ENCODE results near the gene CCDC12.

The CCDC12 gene

DNA sequence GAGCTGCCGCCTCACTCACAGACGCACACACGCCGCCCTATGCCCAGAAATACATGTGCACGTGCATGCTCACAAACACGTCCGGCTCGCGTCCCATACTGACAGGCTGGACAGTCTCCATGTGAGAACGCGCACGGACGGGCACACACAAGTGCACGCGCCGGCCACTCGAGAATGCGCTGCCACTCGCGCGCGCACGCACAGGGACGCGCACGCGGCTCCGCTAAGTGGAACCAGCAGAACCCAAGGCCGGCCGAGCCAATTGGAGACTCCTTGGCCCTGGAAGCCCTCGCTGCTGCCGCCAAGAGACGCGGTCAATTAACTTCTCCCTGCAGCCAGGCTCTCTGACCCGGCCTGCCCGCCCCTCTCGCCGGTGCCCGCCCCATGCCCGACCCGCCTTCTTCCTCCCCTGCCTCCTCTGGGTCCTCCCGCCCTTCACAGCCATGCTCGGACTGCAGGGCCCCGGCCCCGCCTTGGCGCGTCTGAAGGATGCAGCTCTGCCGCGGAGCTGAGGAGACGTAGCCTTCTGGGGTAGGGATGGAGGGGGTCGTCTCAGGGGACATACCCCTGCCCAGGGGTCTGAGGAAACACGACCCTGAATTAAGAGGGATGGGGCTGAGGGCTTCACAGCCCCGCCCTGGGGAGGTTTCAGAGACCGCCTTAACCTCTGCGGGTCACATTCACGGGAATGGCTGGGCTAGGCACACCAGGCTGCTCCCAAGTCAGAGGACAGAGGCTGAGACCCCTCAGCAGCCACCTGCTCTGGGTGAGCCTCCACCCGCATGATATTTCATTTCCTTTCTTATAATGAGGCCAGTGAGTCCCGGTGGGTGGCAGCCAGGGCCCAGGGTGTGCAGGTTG lies 84.0 kb downstream of the CCDC12 start:
- no peak for DNase-seq (ENCODE audit: low spot score)

GRCh38 chr3:46891132-46891531 lies 85.4 kb downstream of the CCDC12 start:
- DNase-seq (ENCODE audit: low spot score), result no peak

DNA sequence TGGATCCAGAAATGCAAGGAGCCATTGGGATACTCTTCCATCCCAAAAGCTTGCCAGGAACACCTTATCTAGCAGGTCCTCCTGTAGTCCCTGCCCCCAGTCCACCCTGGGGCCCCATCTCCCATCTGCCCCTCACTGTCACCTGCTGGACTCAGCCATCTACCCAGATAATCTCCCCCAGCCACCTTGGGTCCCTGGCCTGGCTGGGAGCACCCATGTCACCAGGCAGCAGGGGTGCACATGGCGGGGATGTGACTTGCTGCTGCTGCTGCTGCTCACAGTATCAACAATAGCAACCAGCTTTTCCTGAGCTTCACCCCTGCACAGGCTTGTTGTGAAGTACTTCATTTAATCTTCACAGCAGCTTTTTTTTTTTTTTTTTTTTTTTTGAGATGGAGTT lies 86.4 kb downstream of the CCDC12 start:
- DNase-seq (ENCODE audit: low spot score), result no peak

DNA sequence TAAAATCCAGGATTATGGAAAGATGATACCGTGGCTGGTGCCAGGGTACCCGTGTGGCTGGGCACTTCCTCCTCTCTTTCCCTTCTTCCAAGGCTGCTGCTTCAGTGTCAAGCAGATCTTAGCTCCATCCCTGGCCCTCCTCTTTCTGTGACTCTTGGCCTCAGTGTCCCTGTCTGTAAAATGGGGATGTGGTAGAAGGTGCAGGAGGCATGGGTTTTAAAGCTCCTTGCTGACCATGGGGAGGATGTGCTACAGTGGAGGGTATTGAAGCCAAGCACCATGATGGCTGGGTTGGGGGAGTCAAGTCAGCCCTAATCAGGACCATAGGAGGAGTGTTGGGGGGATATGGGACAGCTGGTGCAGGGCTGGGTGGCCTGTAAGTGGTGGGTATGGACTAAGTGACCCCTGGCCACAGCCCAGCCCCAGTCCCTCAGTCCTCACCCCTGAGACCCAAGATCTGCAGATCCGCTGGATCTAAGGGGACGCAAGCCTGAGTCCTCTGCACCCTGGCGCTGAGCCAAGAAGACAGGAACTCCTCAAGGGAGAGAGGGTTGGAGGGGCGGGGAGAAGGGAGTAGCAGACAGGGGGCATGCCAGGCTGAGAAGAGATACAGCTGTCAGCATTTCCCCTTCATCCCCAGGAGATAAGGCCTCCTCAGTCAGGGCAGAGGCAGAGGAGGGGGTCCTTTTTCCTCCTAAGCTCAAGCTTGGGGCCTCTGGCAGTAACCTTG lies 87.0 kb downstream of the CCDC12 start:
- DNase-seq (ENCODE audit: low spot score), result no peak

- DNase-seq (ENCODE audit: low spot score), result no peak
Measured at GRCh38 chr3:46888705-46889104, 87.8 kb downstream of the CCDC12 start.

DNA sequence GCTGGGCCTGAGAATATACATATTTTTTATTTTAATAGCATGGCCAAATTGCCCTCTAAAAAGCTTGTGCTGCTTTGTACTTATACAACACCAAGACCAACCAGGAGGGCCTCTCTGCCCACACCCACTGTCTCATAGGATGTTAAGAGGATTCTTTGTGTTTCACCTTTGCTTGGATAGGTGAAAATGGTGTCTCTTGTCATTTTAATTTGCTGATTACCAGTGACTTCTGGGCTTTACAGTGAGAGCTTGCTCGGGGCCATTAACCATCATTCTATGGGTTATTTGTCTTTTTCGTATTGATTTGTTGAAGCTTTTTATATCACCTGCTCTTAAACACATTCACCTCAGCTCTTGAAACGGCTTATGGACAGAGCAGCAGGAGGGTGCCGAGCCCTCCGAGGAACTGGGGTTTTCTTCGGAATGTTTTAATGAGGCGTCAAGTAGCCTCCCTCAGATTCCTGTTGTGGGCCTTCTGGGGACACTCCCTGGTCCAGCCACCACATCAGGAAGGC lies 88.5 kb downstream of the CCDC12 start:
- no peak for DNase-seq (ENCODE audit: low spot score)

- no peak for DNase-seq (ENCODE audit: low spot score)
Measured at GRCh38 chr3:46885612-46886011, 90.9 kb downstream of the CCDC12 start.

- DNase-seq (ENCODE audit: low spot score), result no peak
Measured at GRCh38 chr3:46884929-46885328, 91.6 kb downstream of the CCDC12 start.

GRCh38 chr3:46884427-46884826 lies 92.1 kb downstream of the CCDC12 start:
- no peak for DNase-seq (ENCODE audit: low spot score)

- no peak for DNase-seq (ENCODE audit: low spot score)
Measured at GRCh38 chr3:46883830-46884185, 92.7 kb downstream of the CCDC12 start.

DNA sequence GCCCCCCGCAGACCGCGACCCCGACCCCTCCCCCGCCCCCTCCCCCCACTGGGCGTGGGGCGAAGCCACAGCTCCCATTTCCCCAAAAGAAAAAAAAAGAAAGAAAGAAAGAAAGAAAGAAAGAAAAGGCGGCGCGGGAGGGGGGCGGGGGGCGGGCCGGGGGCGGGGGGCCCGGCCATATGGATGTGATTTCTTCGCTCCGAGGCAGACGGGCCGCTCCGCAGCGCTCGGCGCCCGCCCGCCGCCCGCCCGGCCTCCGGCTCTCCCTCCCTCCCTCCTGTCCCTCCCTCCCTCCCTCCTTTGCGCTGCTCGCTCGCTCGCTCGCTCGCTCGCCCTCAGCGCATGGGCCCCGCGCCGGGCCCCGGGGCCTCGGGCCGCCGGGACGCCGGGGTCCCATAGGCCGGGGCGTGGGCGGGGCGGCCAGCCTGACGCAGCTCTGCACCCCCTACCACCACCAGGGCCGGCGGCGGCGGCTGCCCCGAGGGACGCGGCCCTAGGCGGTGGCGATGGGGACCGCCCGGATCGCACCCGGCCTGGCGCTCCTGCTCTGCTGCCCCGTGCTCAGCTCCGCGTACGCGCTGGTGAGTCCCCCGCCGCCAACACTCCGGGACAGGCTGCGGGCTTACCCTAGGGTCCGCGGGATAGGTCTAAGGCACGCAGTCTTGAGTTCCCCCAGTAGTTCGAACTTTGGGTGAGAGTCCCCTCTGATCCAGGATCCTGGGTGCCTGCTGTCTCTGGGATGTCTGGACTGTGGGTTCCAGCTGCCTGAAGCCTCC lies 93.3 kb downstream of the CCDC12 start:
- DNase-seq (ENCODE audit: low spot score), result no peak

DNA sequence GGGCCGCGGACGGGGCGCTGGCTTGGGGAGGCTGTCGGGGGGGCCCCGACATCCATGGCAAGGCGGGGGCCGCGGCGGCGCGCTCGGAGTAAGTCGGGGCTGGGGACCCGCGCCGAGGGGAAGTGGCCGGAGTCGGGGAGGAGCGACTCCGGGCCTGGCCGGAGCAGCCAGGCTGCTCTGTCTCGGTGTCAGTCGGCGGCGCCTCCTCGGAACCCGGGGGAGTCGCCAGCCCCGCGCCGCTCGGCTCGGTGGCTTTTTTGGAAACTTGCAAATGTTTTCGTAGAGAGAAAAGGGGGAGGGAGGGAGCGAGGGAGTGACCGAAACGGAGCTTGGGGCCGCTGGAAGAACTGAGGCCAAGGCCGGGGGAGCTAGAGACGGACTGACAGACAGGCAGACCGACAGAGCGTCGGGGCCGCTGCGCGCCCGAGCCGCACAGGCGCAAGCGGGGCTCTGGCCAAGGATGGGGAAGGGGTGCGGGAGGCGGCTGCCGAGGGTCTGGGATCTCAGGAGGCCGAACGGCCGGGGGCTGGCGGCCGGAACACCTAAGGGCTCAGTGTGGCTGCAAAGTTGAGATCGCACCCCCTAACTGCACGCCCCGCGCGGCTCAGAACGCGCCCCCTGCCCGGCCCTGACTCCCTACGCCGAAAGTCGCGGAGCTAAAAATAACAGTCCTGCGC lies 94.0 kb downstream of the CCDC12 start:
- no peak for DNase-seq (ENCODE audit: low spot score)

DNA sequence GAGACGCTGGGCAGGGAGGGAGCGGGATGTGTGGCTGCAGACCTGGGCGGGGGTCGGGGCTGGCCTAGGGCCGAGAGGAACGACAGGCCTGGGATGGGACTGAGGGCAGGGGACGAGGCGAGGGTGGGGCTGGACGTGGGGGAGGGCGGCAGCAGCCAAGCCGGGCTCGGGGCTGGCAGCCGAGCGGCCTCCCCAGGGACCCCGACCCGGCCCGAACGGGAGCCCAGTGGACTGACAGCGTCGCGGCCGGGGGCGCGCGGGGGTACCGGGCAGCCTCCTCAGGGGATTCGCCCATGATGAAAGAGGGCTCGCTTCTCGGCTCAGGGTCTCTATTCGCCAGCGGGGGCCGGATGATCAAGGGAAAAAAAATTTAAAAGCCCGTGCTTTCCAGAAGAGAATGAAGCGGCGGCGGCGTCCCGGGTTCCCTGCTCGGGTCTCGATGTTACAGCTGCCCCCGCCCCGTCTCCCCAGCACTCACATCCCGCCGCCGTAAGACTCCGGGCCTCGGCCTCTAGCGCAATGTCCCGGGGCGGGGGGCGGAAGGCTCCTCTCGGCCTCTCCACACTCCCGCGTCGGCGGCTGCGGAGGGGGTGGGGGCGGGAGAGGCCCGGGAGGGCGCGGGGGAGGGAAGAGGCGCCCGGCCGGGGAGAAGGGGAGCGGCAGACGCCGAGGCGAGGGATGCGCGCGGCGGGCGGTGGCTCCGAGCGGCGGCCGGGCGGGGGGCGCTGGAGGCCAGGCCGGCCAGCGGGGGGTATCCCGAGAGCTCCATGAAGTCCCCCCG lies 94.8 kb downstream of the CCDC12 start:
- DNase-seq (ENCODE audit: low spot score), result no peak

DNA sequence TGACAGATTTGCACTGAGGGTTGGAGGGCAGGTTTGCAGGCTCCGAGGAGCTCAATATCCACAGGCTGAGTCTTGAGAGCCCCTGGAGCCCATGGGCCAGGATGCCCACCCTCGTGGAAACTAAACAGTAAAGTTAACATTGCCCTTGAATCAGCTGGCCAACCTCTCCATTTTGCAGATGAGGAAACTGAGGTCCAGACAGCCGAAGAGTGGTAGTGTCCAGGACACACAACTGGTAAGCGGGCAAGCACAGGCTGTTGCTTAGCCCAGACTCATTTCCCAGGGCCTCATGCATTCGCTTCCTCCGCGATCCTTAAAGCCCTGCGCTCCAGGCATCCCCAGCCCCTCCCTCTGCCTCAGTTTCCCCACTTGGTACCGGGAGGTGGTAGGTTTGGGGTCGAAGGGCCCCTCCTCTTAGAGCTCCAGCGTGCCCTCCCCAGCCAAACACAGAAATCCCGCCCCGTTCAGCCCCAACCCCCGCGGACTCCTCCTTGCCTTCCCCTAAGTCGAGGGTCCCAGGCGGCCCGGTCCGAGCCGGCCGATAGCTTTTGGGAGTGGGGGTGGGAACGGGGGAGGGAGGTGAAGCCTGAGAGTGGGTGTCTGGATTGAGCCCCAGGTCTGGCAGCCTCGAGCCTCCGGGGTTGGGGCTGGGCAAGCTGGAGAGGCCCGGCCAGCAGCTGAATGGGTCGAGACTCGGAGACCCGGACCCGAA lies 95.5 kb downstream of the CCDC12 start:
- no peak for DNase-seq (ENCODE audit: low spot score)

DNA sequence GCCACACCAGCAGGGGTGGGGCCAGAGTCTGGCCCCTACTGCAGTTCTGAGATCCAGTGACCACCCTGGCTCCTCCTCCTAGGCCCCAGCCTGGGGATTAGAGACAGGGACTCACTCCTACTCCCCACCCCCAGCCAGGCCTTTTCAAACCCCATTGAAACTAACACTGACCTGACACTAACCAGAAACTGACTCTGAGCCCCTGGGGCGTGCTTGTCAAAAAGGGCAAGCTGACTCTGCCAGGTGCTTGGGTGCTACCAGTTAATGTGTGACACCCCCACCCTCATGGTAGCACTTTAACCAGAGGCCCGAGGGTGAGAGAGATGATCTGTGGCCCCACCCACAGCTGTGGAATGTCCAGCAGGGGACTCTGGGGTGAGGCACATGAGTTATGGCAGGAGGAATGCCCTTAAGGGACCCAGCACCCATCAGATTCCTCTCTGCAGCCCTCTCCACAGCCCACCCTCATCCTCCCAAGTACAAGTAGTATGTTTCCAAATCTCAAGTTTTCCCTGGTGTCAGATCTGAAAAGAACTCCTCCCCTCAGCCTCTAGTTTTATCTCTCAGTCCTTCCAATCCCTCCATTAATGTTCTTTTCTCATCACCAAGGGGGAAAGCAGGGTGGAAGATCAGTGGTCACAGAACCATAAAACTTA lies 97.6 kb downstream of the CCDC12 start:
- DNase-seq (ENCODE audit: low spot score), result no peak

DNA sequence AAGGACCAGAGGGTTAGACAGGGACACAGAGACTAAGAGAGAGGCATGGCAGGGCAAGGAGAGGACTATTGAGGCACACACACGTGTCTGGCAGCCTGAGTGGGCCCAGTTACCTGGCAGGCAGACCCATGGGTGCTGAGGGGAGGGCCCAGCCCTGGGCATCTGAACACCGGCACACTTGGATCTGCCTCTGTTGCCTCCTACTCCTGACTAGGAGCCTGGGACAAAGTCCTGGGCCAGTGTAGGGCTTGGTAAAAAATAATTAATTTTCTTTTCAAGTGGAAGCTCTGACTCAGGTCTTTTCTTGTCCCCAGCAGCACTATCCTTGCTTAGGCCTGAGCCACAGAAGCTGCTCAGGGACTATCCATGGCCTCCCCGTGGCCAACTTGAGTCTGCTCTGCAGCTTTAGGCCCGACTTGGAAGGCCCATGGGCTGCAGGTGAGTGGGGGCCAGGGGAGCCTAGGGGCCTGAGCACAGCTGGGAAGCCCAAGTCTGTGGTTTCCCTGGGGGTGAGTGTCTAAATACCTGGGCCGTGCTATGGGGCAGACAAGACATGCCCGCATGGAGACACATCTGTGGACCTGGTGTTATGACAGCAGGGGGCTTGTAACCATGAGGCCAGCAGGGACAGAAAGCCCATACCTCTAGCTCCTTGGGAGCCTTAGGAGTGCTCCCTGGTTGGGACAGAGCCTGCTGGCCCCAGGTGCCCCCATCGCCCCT lies 99.0 kb downstream of the CCDC12 start, which contains the start of gene PTH1R:
Gene PTH1R, plus strand, starts transcription at position 316 of the 720 bp plus-strand sequence. CDS start 5,839 bp downstream, outside the sequence.
- no peak for DNase-seq (ENCODE audit: low spot score)

- DNase-seq (ENCODE audit: low spot score), result no peak
Measured at GRCh38 chr3:46876313-46877300, 99.9 kb downstream of the CCDC12 start.

GRCh38 chr3:46875560-46875959 lies 101.0 kb downstream of the CCDC12 start:
- no peak for DNase-seq (ENCODE audit: low spot score)
